Testis (tissue), 2 donors: Measurements from ENCODE around the gene PC.

ENCODE experiments used
- POLR2A ChIP-seq: fragments of 450-650 bp; IDR thresholded peaks from one replicate; pipeline ENCODE4 v1.6.1; 2017; ENCODE audit warnings: antibody characterized with exemption, mild to moderate bottlenecking, moderate library complexity
- TF ChIP-seq, protein P1 (sequence below), 3 experiments: fragments of 450-650 bp in 2 of 3; fragments of 200-600 bp in 1 of 3; sonication (generic) in 1 of 3; IDR thresholded peaks; one replicate each; pipeline ENCODE4 v1.5.1; 2016 to 2019; ENCODE audit warnings: antibody characterized with exemption in 3 of 3, mild to moderate bottlenecking in 2 of 3, moderate library complexity in 1 of 3

DNA sequence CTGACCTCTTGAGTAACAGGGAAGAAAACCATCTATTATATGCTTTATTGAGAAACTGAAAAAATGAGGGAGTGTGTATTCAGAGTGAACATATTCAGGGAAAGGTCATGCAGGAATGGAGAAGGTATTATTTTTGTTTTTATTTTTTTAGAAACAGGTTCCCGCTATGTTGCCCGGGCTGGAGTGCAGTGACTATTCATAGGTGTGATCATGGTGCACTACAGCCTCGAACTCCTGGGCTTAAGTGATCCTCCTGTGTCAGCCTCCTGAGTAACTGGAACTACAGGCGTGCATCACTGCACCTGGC lies 123.7 kb downstream of the PC start:
- TF ChIP-seq, protein P1, sequence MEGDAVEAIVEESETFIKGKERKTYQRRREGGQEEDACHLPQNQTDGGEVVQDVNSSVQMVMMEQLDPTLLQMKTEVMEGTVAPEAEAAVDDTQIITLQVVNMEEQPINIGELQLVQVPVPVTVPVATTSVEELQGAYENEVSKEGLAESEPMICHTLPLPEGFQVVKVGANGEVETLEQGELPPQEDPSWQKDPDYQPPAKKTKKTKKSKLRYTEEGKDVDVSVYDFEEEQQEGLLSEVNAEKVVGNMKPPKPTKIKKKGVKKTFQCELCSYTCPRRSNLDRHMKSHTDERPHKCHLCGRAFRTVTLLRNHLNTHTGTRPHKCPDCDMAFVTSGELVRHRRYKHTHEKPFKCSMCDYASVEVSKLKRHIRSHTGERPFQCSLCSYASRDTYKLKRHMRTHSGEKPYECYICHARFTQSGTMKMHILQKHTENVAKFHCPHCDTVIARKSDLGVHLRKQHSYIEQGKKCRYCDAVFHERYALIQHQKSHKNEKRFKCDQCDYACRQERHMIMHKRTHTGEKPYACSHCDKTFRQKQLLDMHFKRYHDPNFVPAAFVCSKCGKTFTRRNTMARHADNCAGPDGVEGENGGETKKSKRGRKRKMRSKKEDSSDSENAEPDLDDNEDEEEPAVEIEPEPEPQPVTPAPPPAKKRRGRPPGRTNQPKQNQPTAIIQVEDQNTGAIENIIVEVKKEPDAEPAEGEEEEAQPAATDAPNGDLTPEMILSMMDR (IDR thresholded peaks at IDR 0.05), result no peak
- no peak for TF ChIP-seq POLR2A
